NCI-H2029 treated with DMSO at 0.1 percent for 48 hours (cell line): Measurements from ENCODE around the gene FOSB.
"Not testable (repeated sequence)": the region's sequence is repeated elsewhere in the genome, so short reads cannot be mapped to it uniquely, and the experiment has no call there.

Source experiments
- DNase-seq: peaks from one replicate; lab custom pipeline; 2025; lab: John Stamatoyannopoulos, UW

The FOSB gene

DNA sequence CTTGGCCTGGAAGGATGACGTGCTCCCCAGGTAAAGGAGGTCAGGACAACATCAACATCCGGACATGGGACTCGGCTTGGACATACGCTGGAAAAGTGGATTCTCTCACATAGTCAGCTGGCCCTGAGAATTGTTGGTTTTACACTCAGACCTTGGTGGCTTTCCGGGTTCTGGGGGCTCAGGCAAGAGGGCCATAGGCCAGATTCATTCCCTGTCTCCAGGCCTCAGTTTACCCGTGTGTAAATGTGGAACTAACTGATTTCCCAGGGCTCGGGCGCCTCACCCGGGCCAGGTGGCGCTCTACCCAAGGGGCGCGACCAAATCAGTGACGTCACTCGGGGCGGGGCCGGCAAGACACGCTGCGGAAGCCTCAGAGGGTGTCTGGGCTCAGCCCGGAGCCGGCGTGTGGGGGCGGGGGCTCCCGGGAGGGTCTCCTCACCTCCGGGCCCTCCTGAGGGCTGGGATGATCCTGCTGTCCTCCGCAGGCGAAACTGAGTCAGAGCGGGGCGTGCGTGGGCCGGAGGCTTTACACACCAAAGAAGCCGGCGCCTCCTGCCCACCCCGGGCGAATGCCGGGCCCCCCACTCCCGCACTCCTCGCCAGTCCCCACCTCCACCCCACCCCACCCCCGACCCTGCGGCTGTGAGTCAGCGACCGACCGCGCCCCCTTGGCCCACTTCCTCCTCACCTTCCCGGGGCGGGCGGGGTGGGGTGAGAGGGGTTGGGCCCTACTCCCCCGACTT, 38.6 kb downstream of the FOSB start:
- DNase-seq: peak; percentile 58

- peak; percentile 43 for DNase-seq
These were observed 39.4 kb downstream of the FOSB start, which contains the start of gene VASP for GRCh38 chr19:45506989-45507871. TSS of gene VASP (plus strand) at chr19:45507479. CDS start at chr19:45507772, 293 bp downstream.

GRCh38 chr19:45507872-45508416, 40.1 kb downstream of the FOSB start:
- DNase-seq: no peak

DNA sequence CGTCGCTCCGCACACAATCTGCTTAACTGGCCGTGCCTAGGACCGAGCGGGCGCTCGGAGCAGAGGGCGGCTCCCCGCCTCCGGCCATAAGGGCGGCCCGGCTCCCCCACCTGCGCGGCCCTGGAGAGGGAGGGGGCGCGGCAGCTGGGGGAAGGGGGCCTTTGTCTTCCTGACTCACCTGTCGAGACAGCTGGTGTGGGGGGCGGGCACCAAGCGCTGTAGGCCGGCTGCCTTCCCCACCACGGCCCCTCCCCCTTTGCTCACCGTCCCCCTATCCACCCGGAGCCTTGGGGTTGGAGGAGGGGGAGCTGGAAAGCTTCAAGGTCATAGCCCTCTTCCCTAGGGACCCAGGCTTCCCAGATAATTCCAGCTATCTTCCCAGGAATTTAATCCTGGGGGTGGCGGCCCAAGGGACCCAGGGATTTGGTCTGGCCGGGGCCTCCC, 40.6 kb downstream of the FOSB start:
- DNase-seq: no peak

GRCh38 chr19:45508861-45509691, 41.3 kb downstream of the FOSB start:
- peak; percentile 24 for DNase-seq

- DNase-seq: no peak
These were observed 41.9 kb downstream of the FOSB start for GRCh38 chr19:45509692-45510015.

- DNase-seq: not testable (repeated sequence)
These were observed 42.6 kb downstream of the FOSB start for GRCh38 chr19:45510352-45510751.

DNA sequence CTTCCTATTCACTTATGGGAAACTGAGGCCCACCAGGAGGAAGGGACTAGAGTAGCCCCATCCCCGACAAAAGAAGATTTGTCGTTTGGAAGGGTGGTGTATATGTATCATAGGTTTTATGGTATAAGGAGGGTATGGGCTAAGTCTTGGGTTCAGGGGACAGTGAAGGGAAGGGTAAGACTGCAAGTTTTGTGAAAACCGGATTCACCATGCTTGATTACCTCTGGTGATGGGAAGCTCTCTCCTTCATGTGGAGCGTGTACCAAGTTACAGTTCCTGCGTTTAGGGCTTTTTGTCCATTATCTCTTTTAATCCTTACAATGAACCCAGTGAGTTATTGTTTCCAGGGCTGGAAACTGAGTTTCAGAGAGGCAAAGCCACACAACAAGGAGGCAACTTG, 43.3 kb downstream of the FOSB start:
- no peak for DNase-seq

DNA sequence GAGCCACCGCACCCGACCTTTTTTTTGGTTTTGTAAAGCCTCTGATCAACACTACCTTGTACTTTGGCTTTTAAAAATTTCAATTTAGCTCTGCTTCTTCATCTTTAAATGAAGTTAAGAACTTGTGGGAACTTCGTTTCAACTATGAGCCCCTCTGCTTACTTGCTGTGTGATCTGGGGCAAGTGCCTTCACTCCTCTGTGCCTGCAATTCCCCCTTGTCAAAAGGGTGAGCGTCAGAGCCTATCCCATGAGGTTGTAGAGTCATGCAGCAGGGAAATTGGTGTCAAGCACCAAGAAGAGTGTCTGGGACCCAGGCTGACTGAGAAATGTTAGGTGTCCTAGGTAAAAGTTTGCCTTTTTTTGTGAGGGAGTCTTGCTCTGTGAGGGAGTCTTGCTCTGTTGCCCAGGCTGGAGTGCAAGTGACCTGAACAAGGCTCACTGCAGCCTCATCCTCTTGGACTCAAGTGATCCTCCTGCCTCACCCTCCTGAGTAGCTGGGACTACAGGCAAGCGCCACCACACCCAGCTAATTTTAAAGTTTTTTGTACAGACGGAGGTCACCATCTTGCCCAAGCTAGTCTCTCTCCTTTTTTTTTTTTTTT, 45.2 kb downstream of the FOSB start:
- no peak for DNase-seq

DNA sequence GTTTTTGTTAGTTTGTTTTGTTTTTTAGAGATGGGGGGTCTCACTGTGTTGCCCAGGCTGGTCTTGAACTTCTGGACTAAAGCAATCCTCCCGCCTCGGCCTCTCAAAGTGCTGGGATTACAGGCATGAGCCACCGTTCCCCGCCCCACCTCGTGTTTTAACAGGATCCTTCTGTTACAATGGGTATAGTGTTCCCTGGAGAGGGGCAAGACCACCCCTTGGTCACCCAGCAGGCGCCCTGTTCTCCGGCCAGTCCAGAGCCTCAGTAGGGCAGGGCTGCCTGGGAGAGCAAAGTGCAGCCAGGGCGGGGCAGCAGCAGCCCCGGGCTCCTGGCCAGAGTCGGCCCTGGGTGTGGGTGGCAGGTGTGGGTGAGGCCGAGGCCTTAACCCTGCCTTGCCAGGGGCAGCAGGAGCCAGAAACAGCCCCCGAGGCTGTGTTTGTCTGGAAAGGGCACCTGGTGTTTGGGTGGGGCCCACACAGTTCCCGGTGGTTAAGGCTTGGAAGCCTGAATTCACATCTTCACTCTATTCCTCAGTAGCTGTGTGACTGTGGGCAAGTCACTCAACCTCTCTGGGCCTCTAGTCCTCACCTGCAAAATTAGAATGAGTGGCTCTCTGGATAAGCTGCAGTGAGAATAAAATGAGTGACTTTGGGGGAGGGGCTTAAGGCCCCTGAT, 46.7 kb downstream of the FOSB start:
- no peak for DNase-seq

GRCh38 chr19:45515081-45515624, 47.4 kb downstream of the FOSB start:
- no peak for DNase-seq

GRCh38 chr19:45515807-45516401, 48.1 kb downstream of the FOSB start:
- no peak for DNase-seq

GRCh38 chr19:45517238-45517637, 49.4 kb downstream of the FOSB start:
- no peak for DNase-seq

- DNase-seq: no peak
These were observed 50.1 kb downstream of the FOSB start for GRCh38 chr19:45517641-45518468.

DNA sequence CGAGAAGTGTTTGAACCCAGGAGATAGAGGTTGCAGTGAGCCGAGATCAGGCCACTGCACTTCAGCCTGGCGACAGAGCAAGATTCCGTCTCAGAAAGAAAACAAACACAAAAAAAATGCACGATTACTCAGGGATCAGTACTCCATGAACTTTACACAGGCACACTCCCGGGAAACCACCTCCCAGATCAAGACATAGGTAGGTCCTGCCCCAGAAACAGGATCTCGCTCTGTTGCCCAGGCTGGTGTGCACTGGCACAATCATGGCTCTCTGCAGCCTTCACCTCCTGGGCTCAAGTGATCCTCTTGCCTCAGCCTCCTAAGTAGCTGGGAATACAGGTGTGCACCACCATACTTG, 50.7 kb downstream of the FOSB start:
- no peak for DNase-seq

GRCh38 chr19:45522010-45522941, 54.5 kb downstream of the FOSB start:
- DNase-seq: no peak

- DNase-seq: peak; percentile 88
These were observed 56.0 kb downstream of the FOSB start for GRCh38 chr19:45523642-45524256.

DNA sequence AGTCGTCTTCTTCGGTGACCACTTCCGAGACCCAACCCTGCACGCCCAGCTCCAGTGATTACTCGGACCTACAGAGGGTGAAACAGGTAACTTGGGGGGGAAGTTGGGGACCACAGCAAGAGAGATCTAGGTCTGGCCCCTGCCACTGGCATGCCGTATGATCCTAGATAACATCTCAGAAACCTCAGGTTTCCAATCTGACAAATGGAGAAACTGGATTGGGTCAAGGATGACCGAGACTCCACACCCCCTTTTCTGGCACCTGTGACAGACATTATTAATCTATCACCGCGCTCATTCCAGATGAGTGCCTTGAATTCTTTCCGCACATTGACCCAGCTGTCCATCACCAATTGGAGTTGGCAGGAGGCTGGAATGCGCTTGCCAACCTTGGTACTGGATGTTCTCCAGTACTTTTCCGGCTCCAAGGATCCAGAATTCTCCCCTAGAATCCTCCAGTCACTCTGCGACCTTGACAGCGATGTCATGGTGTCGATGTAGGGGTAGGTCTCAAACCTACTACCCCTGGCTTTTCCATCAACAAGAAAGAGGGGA, 56.9 kb downstream of the FOSB start:
- no peak for DNase-seq
